A673 (cell line): ENCODE measurements around the gene ADAM23.

Experiments used
- CTCF ChIP-seq: fragments of 300-800, 200-600 bp; sonication (generic); conservative IDR thresholded peaks from 2 replicates; pipeline ENCODE4 v1.5.1; 2017; ENCODE audit warnings: low read depth, mild to moderate bottlenecking, antibody characterized with exemption, low read length, moderate library complexity, mixed read lengths
- EZH2 ChIP-seq: fragments of 200-600 bp; sonication (generic); IDR thresholded peaks from 2 replicates; pipeline ENCODE4 v1.6.1; 2017; ENCODE audit warnings: borderline replicate concordance, low read depth, mild to moderate bottlenecking, mixed read lengths, antibody characterized with exemption, low read length; ENCODE audit not compliant: poor library complexity, severe bottlenecking

GRCh38 chr2:206586609-206587008 lies 143.3 kb downstream of the ADAM23 start:
- no peak for TF ChIP-seq EZH2
- TF ChIP-seq CTCF: no peak
